Spleen (tissue), 13 donors: ENCODE results near the gene PHLPP2. TPM values are rescaled to one million over a fixed set of nuclear protein-coding genes. Genes with fewer than 3 reads are reported as not detected.

Source experiments
- DNase-seq: peaks from one replicate; pipeline ENCODE4 v3.0.0-alpha.2; 2020
- H3K27ac ChIP-seq, 8 donors: fragments of 200-600 bp; sonication (generic) in 7 of 8; 1 replicate in 4 of 8; 2 replicates in 4 of 8; pipeline versions ENCODE4 v1.5.0 to v1.8.0; 2016 to 2021; ENCODE audit warnings: inconsistent platforms in 4 of 8, mild to moderate bottlenecking in 4 of 8, moderate library complexity in 1 of 8
- H3K27me3 ChIP-seq, 7 donors: fragments of 200-600 bp; sonication (generic) in 6 of 7; replicated peaks in 1 of 7; 1 replicate in 4 of 7; 2 replicates in 3 of 7; pipeline versions ENCODE4 v1.5.0 to v1.8.0; 2016 to 2021; ENCODE audit warnings: inconsistent platforms in 3 of 7, mild to moderate bottlenecking in 1 of 7
- H3K36me3 ChIP-seq, 6 donors: fragments of 200-600 bp; sonication (generic) in 5 of 6; 1 replicate in 4 of 6; 2 replicates in 2 of 6; pipeline versions ENCODE4 v1.5.0 to v1.8.0; 2016 to 2021; ENCODE audit warnings: inconsistent platforms in 2 of 6
- H3K4me1 ChIP-seq, 6 donors: fragments of 200-600 bp; sonication (generic) in 5 of 6; 1 replicate in 3 of 6; 2 replicates in 3 of 6; pipeline versions ENCODE4 v1.5.0 to v1.8.0; 2016 to 2021; ENCODE audit warnings: inconsistent platforms in 3 of 6
- H3K4me3 ChIP-seq, 8 donors: fragments of 200-600 bp; sonication (generic) in 7 of 8; 1 replicate in 4 of 8; 2 replicates in 4 of 8; pipeline versions ENCODE4 v1.5.0 to v1.8.0; 2016 to 2021; ENCODE audit warnings: inconsistent platforms in 4 of 8, mild to moderate bottlenecking in 4 of 8, moderate library complexity in 2 of 8
- H3K9me3 ChIP-seq, 8 donors: fragments of 200-600 bp; sonication (generic) in 7 of 8; 1 replicate in 4 of 8; 2 replicates in 4 of 8; pipeline versions ENCODE4 v1.5.0 to v1.8.0; 2016 to 2021; ENCODE audit warnings: inconsistent platforms in 4 of 8
- CTCF ChIP-seq, 11 experiments: fragments of 200-600 bp in 7 of 11; fragments of 450-650 bp in 4 of 11; sonication (generic) in 4 of 11; IDR thresholded peaks in 8 of 11; conservative IDR thresholded peaks in 3 of 11; 1 replicate in 7 of 11; 2 replicates in 4 of 11; pipeline versions ENCODE4 v1.4.0 to v1.8.0; 2016 to 2021; ENCODE audit warnings: antibody characterized with exemption in 11 of 11, inconsistent platforms in 4 of 11, mild to moderate bottlenecking in 1 of 11
- POLR2A ChIP-seq, 3 donors: fragments of 450-650 bp; IDR thresholded peaks; one replicate each; pipeline ENCODE4 v1.5.1; 2017; ENCODE audit warnings: antibody characterized with exemption in 3 of 3, mild to moderate bottlenecking in 1 of 3
- POLR2AphosphoS5 ChIP-seq, 3 donors: sonication (generic); formaldehyde crosslinking; IDR thresholded peaks; one replicate each; pipeline ENCODE4 v1.5.1; 2017; ENCODE audit warnings: antibody characterized with exemption in 3 of 3
- WGBS, 5 donors: extraction: QIAGEN DNeasy Blood & Tissue Kit in 3 of 5; methylation state at CpG; one replicate each; pipeline versions ENCODE4 v1.1.5 to v1.1.7; 2013 to 2018; 5-methylcytosine and 5-hydroxymethylcytosine counted together
- intact Hi-C: fragments of 100-400 bp; cut with DNase I; formaldehyde crosslinking; loops from one replicate; pipeline ENCODE4 v1.15.0; 2023; ENCODE audit warnings: low total_unique reads
- long read RNA-seq, 2 donors: transcript quantifications; one replicate each; lab custom pipeline, GENCODE V29; 2026
- polyA plus RNA-seq, 3 donors: library from polyadenylated mRNA; stranded (reverse); fragments of 200-250 nt; gene quantifications; one replicate each; pipeline ENCODE4 v1.2.1, GENCODE V29; 2013
- total RNA-seq, 7 donors: library from RNA; depleted of rRNA in 3 of 7; stranded (reverse); fragments of >200 nt in 3 of 7; fragmentation: NEBNext Ultra II Directional in 4 of 7; extraction: Animal tissue kit (Norgen Biotek cat#: 25700) in 4 of 7; gene quantifications; one replicate each; pipeline versions ENCODE4 v1.1.0 to v1.2.1, GENCODE V29; 2016 to 2021
- donor health status: healthy with polysubstance abuse.
- donor health status: DM: no; HTN: no; CAD: no; lungs with moderate emphysema.
- donor health status: DM: no; HTN: no; CAD: no.
- donor health status: Bipolar disorder and iron deficiency.
- donor health status: healthy.
- donor health status: DM: no; HTN: no; CAD: no.
- donor health status: DM: yes; HTN: yes; CAD: no.

PHLPP2 gene
- total RNA-seq (10 to 100 TPM in 2 of 7 donors, 1 to 10 TPM in 5; 5.8 to 10.9 (median 8.7) TPM), polyA plus RNA-seq (1 to 10 TPM; 1.0 to 1.6 (median 1.1) TPM)
- long read RNA-seq, donor 1, result 0 reads
- long read RNA-seq, donor 2, result 0 reads

- TF ChIP-seq POLR2AphosphoS5 (IDR thresholded peaks at IDR 0.05), result no peak
- no peak for TF ChIP-seq CTCF (IDR thresholded peaks at IDR 0.05 in 8 of 11, conservative IDR thresholded peaks at IDR 0.05 in 3 of 11)
- H3K27ac ChIP-seq, result peak within 1 kb of the TSS; percentile 83 to 95 (median 90)
- no peaks in the 10 kb centered on the region for H3K36me3 ChIP-seq
- peaks cover 4 to 58% (median 44%) of the 10 kb centered on the region in 6 donors for H3K4me1 ChIP-seq
- peaks cover 0 to 7% (median 0%) of the 10 kb centered on the region in 7 donors for H3K27me3 ChIP-seq
- DNase-seq, result no peak
- intact Hi-C loops, result no loop called here
- no peaks in the 10 kb centered on the region for H3K9me3 ChIP-seq
- H3K4me3 ChIP-seq, result peak within 1 kb of the TSS; percentile 68 to 93 (median 83)
- WGBS, 5 donors, result 24 to 33% (median 28%) methylated on average over 10 of the region's 10 CpGs
Measured at GRCh38 chr16:71724320-71724751, at the start of gene PHLPP2. Gene PHLPP2, minus strand, starts transcription at chr16:71724701. Its CDS starts 9,906 bp downstream, at chr16:71714795.

GRCh38 chr16:71771571-71771970 is 47.1 kb upstream of the PHLPP2 start:
- TF ChIP-seq POLR2A (IDR thresholded peaks at IDR 0.05), result no peak
- no peak for TF ChIP-seq CTCF (IDR thresholded peaks at IDR 0.05 in 8 of 11, conservative IDR thresholded peaks at IDR 0.05 in 3 of 11)
- TF ChIP-seq POLR2AphosphoS5 (IDR thresholded peaks at IDR 0.05), result no peak
- H3K9me3 ChIP-seq, result no peaks in the 10 kb centered on the region
- no peak for DNase-seq
- intact Hi-C loops, result no loop called here
- peaks cover 0 to 18% (median 5%) of the 10 kb centered on the region in 6 donors for H3K4me1 ChIP-seq
- no peak overlapping the region for H3K27ac ChIP-seq
- H3K36me3 ChIP-seq, result peaks cover 7 to 93% (median 63%) of the 10 kb centered on the region in 6 donors
- H3K27me3 ChIP-seq, result no peaks in the 10 kb centered on the region
- H3K4me3 ChIP-seq, result no peak overlapping the region

GRCh38 chr16:71769222-71769621 is 44.7 kb upstream of the PHLPP2 start:
- intact Hi-C loops, result no loop called here
- Histone ChIP-seq H3K4me3 (no peak overlapping the region), H3K9me3 (no peaks in the 10 kb centered on the region), H3K27ac (no peak overlapping the region), H3K4me1 (peaks cover 0 to 14% (median 0%) of the 10 kb centered on the region in 6 donors), H3K27me3 (no peaks in the 10 kb centered on the region), H3K36me3 (peaks cover 7 to 99% (median 68%) of the 10 kb centered on the region in 6 donors)
- TF ChIP-seq POLR2A (IDR thresholded peaks at IDR 0.05) (no peak), POLR2AphosphoS5 (IDR thresholded peaks at IDR 0.05) (no peak), CTCF (IDR thresholded peaks at IDR 0.05 in 8 of 11, conservative IDR thresholded peaks at IDR 0.05 in 3 of 11) (no peak)
- WGBS, 5 donors, result 93 to 100% (median 100%) methylated on average over 1 of the region's 1 CpG
- DNase-seq, result no peak

- H3K36me3 ChIP-seq, result peaks cover 7 to 99% (median 69%) of the 10 kb centered on the region in 6 donors
- H3K4me3 ChIP-seq, result no peak overlapping the region
- peaks cover 0 to 14% (median 0%) of the 10 kb centered on the region in 6 donors for H3K4me1 ChIP-seq
- no peaks in the 10 kb centered on the region for H3K27me3 ChIP-seq
- TF ChIP-seq CTCF (IDR thresholded peaks at IDR 0.05 in 8 of 11, conservative IDR thresholded peaks at IDR 0.05 in 3 of 11) (no peak), POLR2A (IDR thresholded peaks at IDR 0.05) (no peak), POLR2AphosphoS5 (IDR thresholded peaks at IDR 0.05) (no peak)
- no peaks in the 10 kb centered on the region for H3K9me3 ChIP-seq
- no peak for DNase-seq
- intact Hi-C loops, result no loop called here
- 81 to 95% (median 82%) methylated on average over 3 of the region's 3 CpGs for WGBS, 5 donors
- H3K27ac ChIP-seq, result peak overlapping the region in 1 of 8 donors; percentile 29
Measured at GRCh38 chr16:71767060-71767900, 42.8 kb upstream of the PHLPP2 start.
